GM23338 (cell line): ENCODE measurements around the gene MACO1. TPM values are rescaled to one million over a fixed set of nuclear protein-coding genes. Genes with fewer than 3 reads are reported as not detected.

Experiments used
- ATAC-seq: fragments of 200-7000 bp; cut with Tn5 transposase; 3 replicates; pipeline ENCODE4 v1.9.1; 2020
- DNase-seq: peaks from one replicate; pipeline ENCODE4 v3.0.0-alpha.2; 2015; ENCODE audit warnings: low spot score
- H2AFZ ChIP-seq: fragments of 200-600 bp; sonication (generic); 2 replicates; pipeline ENCODE4 v1.8.0; 2016; ENCODE audit warnings: antibody characterized with exemption, mild to moderate bottlenecking, moderate library complexity
- H3F3A ChIP-seq: fragments of 200-600 bp; sonication (generic); replicated peaks from 2 replicates; pipeline ENCODE4 v1.8.0; 2017; ENCODE audit warnings: antibody characterized with exemption, mixed run types, low read depth
- H3K27ac ChIP-seq: fragments of 200-600 bp; sonication (generic); 2 replicates; pipeline ENCODE4 v1.6.1; 2016; ENCODE audit warnings: low read depth
- H3K27me3 ChIP-seq: fragments of 200-600 bp; sonication (generic); 2 replicates; pipeline ENCODE4 v1.8.0; 2016; ENCODE audit warnings: mild to moderate bottlenecking, mixed run types, moderate library complexity; ENCODE audit not compliant: insufficient read depth
- H3K36me3 ChIP-seq: fragments of 200-600 bp; sonication (generic); 2 replicates; pipeline ENCODE4 v1.8.0; 2016; ENCODE audit warnings: mild to moderate bottlenecking; ENCODE audit not compliant: insufficient read depth
- H3K4me1 ChIP-seq: fragments of 200-600 bp; sonication (generic); 2 replicates; pipeline ENCODE4 v1.8.0; 2016; ENCODE audit warnings: mild to moderate bottlenecking, moderate library complexity; ENCODE audit not compliant: insufficient read depth
- H3K4me2 ChIP-seq: fragments of 200-600 bp; sonication (generic); 2 replicates; pipeline ENCODE4 v1.7.1; 2017; ENCODE audit warnings: mixed run types
- H3K4me3 ChIP-seq: fragments of 200-600 bp; sonication (generic); 2 replicates; pipeline ENCODE4 v1.6.1; 2016; ENCODE audit warnings: mixed run types
- H3K79me2 ChIP-seq: fragments of 200-600 bp; sonication (generic); replicated peaks from 2 replicates; pipeline ENCODE4 v1.8.0; 2017; ENCODE audit warnings: mild to moderate bottlenecking; ENCODE audit not compliant: insufficient read depth
- H3K9me2 ChIP-seq: fragments of 200-600 bp; sonication (generic); 2 replicates; pipeline ENCODE4 v1.8.0; 2017; ENCODE audit not compliant: insufficient read depth
- H4K20me1 ChIP-seq: fragments of 200-600 bp; sonication (generic); replicated peaks from 2 replicates; pipeline ENCODE4 v1.8.0; 2017; ENCODE audit warnings: mild to moderate bottlenecking; ENCODE audit not compliant: insufficient read depth
- H3K27ac Mint-ChIP-seq: 2 replicates; pipeline ENCODE4 v1.8.0; 2020; ENCODE audit warnings: inconsistent platforms, mild to moderate bottlenecking, moderate library complexity, mixed read lengths
- H3K27me3 Mint-ChIP-seq: 3 replicates; pipeline ENCODE4 v1.8.0; 2022; ENCODE audit warnings: low read depth, mild to moderate bottlenecking, moderate library complexity, mixed read lengths, inconsistent platforms; ENCODE audit not compliant: insufficient read depth, poor library complexity
- H3K36me3 Mint-ChIP-seq: 3 replicates; pipeline ENCODE4 v1.8.0; 2021; ENCODE audit warnings: low read depth, mild to moderate bottlenecking, inconsistent platforms, moderate library complexity, mixed read lengths
- H3K4me1 Mint-ChIP-seq: 3 replicates; pipeline ENCODE4 v1.8.0; 2020; ENCODE audit warnings: mild to moderate bottlenecking, inconsistent platforms, mixed read lengths
- H3K4me3 Mint-ChIP-seq: 3 replicates; pipeline ENCODE4 v1.8.0; 2021; ENCODE audit warnings: moderate library complexity, mild to moderate bottlenecking, inconsistent platforms, mixed read lengths
- H3K9me3 Mint-ChIP-seq: 3 replicates; pipeline ENCODE4 v1.8.0; 2020; ENCODE audit warnings: moderate library complexity, mild to moderate bottlenecking, inconsistent platforms, mixed read lengths
- EZH2 ChIP-seq: fragments of 200-600 bp; sonication (generic); IDR thresholded peaks from one replicate; pipeline ENCODE4 v1.8.0; 2017; ENCODE audit warnings: antibody characterized with exemption, mild to moderate bottlenecking, low read depth; ENCODE audit not compliant: unreplicated experiment
- EZH2phosphoT487 ChIP-seq: fragments of 200-600 bp; sonication (generic); IDR thresholded peaks from one replicate; pipeline ENCODE4 v1.8.1; 2018; ENCODE audit warnings: antibody characterized with exemption; ENCODE audit not compliant: unreplicated experiment
- NANOG ChIP-seq: IDR thresholded peaks from 2 replicates; pipeline ENCODE4 v1.6.1; 2016; ENCODE audit warnings: antibody characterized with exemption, borderline replicate concordance
- POLR2AphosphoS5 ChIP-seq: IDR thresholded peaks from 2 replicates; pipeline ENCODE4 v1.6.1; 2016; ENCODE audit warnings: antibody characterized with exemption, low read depth
- ZNF331 ChIP-seq: fragments of 250-450 bp; sonication (Bioruptor Pico); IDR thresholded peaks from 2 replicates; pipeline ENCODE4 v1.5.0; 2020; ENCODE audit warnings: low read depth, mild to moderate bottlenecking, moderate library complexity
- polyA plus RNA-seq: library from polyadenylated mRNA; unstranded; fragments of >200 nt; fragmentation: Nextera tagmentation; extraction: Ambion mirVana; gene quantifications from 2 replicates; pipeline ENCODE4 v1.2.1, GENCODE V29; 2016
- total RNA-seq: library from RNA; depleted of rRNA; stranded (reverse); fragments of >200 nt; shearing (Covaris generic); gene quantifications from 2 replicates; pipeline ENCODE4 v1.2.3, GENCODE V29; 2014; rRNA removed

Gene MACO1
- total and polyA plus RNA-seq, 2 experiments from 2014 or later: 9.8 to 10.6 TPM

- Histone ChIP-seq H4K20me1 (peaks cover 23% of the 10 kb centered on the region; the same call in 1 of the 2 replicates), H3K4me1 (peaks cover 9% of the 10 kb centered on the region; the same call in 1 of the 2 replicates), H3K36me3 (no peaks in the 10 kb centered on the region), H2AFZ (no peak overlapping the region), H3K4me2 (no peak overlapping the region), H3K79me2 (0 out of 2 replicates have a peak, but pooled peaks cover 4% of the 10 kb centered on the region), H3K27me3 (0 out of 2 replicates have a peak, but pooled peaks cover 7% of the 10 kb centered on the region), H3K9me2 (no peaks in the 10 kb centered on the region), H3F3A (0 out of 2 replicates have a peak, but pooled peaks cover 5% of the 10 kb centered on the region), H3K27ac (no peak overlapping the region), H3K4me3 (no peak overlapping the region)
- Mint-ChIP-seq H3K9me3 (no peaks in the 10 kb centered on the region; the same call in 2 of the 3 replicates), H3K4me3 (no peak overlapping the region), H3K27ac (no peak overlapping the region), H3K27me3 (peaks cover 6% of the 10 kb centered on the region), H3K4me1 (peaks cover 10% of the 10 kb centered on the region), H3K36me3 (no peaks in the 10 kb centered on the region)
- ATAC-seq (no peak), DNase-seq (no peak)
- no peak for TF ChIP-seq NANOG
Observed at GRCh38 chr1:25548601-25549000, 117.9 kb downstream of the MACO1 start.

DNA sequence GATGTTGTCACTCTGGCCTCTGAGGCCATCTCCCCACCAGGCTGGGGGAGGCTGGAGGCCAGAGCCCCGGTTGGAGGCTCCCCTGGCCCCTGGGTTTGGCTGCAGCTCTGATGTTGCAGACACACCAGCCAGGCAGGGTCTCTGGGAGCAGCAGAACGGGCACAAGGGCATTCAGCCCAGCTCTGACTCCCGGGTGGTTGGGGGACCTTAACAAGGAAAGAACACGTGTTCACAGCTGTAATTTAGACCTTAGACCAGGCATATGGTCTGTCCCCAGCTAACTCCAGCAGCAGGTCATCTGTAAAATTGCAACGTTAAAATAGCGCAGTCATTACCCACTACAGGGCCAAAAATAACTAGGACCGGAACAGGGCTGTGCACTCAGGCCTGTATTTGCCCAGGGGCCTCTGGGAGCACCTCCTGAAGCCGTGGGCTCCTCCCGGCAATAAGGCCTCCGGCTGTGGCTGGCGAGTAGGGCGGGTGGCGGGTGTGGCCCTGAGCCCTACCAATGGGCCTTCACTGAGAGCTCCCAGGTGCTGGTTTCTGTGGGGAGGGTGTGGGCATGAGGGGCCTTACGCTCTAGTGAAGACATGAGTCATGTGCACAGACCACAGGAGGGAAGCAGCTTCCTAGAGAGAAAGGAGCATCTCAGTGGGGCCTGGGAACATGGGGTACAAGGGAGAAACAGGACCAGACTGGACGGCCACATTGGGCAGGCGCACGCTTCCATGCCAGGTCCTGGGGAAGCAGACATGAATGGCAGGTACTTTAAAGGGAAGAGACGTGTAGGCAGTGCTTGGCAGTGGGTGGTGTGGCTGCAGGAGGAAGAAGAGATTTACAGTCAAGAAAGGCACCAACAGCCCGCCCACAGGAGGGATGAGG lies 118.8 kb downstream of the MACO1 start:
- peaks cover 21% of the 10 kb centered on the region; the same call in 1 of the 2 replicates for H4K20me1 ChIP-seq
- H3K4me2 ChIP-seq: no peak overlapping the region
- no peak overlapping the region for H2AFZ ChIP-seq
- H3F3A ChIP-seq: 0 out of 2 replicates have a peak, but pooled peaks cover 2% of the 10 kb centered on the region
- Mint-ChIP-seq H3K27ac (no peak overlapping the region), H3K4me1 (peaks cover 10% of the 10 kb centered on the region), H3K4me3 (no peak overlapping the region; the same call in 2 of the 3 replicates), H3K9me3 (no peaks in the 10 kb centered on the region; the same call in 2 of the 3 replicates), H3K36me3 (no peaks in the 10 kb centered on the region), H3K27me3 (peaks cover 6% of the 10 kb centered on the region)
- no peaks in the 10 kb centered on the region for H3K36me3 ChIP-seq
- no peak overlapping the region for H3K4me3 ChIP-seq
- TF ChIP-seq POLR2AphosphoS5 (no peak), ZNF331 (CRISPR knock-in tag) (no peak), EZH2 (no peak), NANOG (no peak), EZH2phosphoT487 (no peak)
- no peaks in the 10 kb centered on the region for H3K9me2 ChIP-seq
- H3K27me3 ChIP-seq: 0 out of 2 replicates have a peak, but pooled peaks cover 4% of the 10 kb centered on the region
- DNase-seq (no peak), ATAC-seq (no peak; the same call in 2 of the 3 replicates)
- H3K27ac ChIP-seq: no peak overlapping the region
- H3K79me2 ChIP-seq: 0 out of 2 replicates have a peak, but pooled peaks cover 4% of the 10 kb centered on the region
- peaks cover 7% of the 10 kb centered on the region; the same call in 1 of the 2 replicates for H3K4me1 ChIP-seq

Other genes starting within 250 kb of the MACO1 start
- gene SYF2, start 198.4 kb upstream of the MACO1 start, total RNA-seq: 22.9 and 24.6 TPM in 2 replicates
- 74.5 and 82.6 TPM in 2 replicates for gene SYF2, start 198.4 kb upstream of the MACO1 start, polyA plus RNA-seq
- 91.4 and 107 TPM in 2 replicates for gene RSRP1, start 183.4 kb upstream of the MACO1 start, total RNA-seq
- gene RSRP1, start 183.4 kb upstream of the MACO1 start, polyA plus RNA-seq: 77.0 and 93.7 TPM in 2 replicates
- gene RHD, start 158.4 kb upstream of the MACO1 start, total RNA-seq: 0.21 TPM in 1 of 2 replicates, not detected in the other
- 0.26 and 0.31 TPM in 2 replicates for gene RHD, start 158.4 kb upstream of the MACO1 start, polyA plus RNA-seq
- 71.4 and 74.9 TPM in 2 replicates for gene TMEM50A, start 92.6 kb upstream of the MACO1 start, total RNA-seq
- gene TMEM50A, start 92.6 kb upstream of the MACO1 start, polyA plus RNA-seq: 181 and 189 TPM in 2 replicates
- 0.17 TPM in 1 of 2 replicates, not detected in the other for gene RHCE, start 10.1 kb upstream of the MACO1 start, total RNA-seq
- gene RHCE, start 10.1 kb upstream of the MACO1 start, polyA plus RNA-seq: 0.15 and 0.38 TPM in 2 replicates
- gene LDLRAP1, start 112.7 kb downstream of the MACO1 start, total RNA-seq: 17.1 and 22.7 TPM in 2 replicates
- 6.5 and 9.6 TPM in 2 replicates for gene LDLRAP1, start 112.7 kb downstream of the MACO1 start, polyA plus RNA-seq
- gene MAN1C1, start 185.9 kb downstream of the MACO1 start, total RNA-seq: 11.6 and 13.6 TPM in 2 replicates
- 5.4 and 5.9 TPM in 2 replicates for gene MAN1C1, start 185.9 kb downstream of the MACO1 start, polyA plus RNA-seq